ENCODE measurements around the gene ZSCAN1.
"Not testable (repeated sequence)": the region's sequence is repeated elsewhere in the genome, so short reads cannot be mapped to it uniquely, and the experiment has no call there.

The ZSCAN1 gene

GRCh38 chr19:58007285-58007684, 26.5 kb upstream of the ZSCAN1 start:
- H3K4me3 ChIP-seq (ENCODE audit: low read depth, low read length): no peak overlapping the region
- DNase-seq (ENCODE audit: low read depth, low spot score): no peak
- in situ Hi-C loops (cut with HindIII; ENCODE audit: low sequenced_read_pairs): no loop called here
- TF ChIP-seq, protein P1, sequence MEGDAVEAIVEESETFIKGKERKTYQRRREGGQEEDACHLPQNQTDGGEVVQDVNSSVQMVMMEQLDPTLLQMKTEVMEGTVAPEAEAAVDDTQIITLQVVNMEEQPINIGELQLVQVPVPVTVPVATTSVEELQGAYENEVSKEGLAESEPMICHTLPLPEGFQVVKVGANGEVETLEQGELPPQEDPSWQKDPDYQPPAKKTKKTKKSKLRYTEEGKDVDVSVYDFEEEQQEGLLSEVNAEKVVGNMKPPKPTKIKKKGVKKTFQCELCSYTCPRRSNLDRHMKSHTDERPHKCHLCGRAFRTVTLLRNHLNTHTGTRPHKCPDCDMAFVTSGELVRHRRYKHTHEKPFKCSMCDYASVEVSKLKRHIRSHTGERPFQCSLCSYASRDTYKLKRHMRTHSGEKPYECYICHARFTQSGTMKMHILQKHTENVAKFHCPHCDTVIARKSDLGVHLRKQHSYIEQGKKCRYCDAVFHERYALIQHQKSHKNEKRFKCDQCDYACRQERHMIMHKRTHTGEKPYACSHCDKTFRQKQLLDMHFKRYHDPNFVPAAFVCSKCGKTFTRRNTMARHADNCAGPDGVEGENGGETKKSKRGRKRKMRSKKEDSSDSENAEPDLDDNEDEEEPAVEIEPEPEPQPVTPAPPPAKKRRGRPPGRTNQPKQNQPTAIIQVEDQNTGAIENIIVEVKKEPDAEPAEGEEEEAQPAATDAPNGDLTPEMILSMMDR (IDR thresholded peaks at IDR 0.05; ENCODE audit: low read depth, low read length): no peak

GRCh38 chr19:58008877-58009276, 24.9 kb upstream of the ZSCAN1 start:
- DNase-seq (ENCODE audit: low read depth, low spot score); in situ Hi-C loops (cut with HindIII; ENCODE audit: low sequenced_read_pairs); H3K4me3 ChIP-seq (ENCODE audit: low read depth, low read length): not testable (repeated sequence)

DNA sequence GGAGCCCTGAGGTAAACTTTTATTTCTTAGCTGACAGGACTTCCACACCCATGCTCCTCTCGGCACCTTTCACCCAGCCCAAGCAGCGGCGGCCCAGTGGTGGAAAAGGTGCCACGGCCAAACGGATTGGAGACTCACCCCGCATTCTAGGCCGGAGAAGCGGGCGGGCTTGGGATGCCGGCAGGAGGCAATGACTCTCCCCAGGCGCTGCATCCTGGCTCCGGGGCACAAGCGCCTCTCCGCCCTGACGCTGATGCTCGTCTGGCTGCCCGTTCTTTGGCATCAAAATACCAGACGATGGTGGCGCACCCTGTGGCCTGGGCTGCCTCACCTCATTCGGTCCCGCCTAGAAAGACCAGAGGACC, 24.5 kb upstream of the ZSCAN1 start:
- no peak for DNase-seq (ENCODE audit: low read depth, low spot score)
- peak overlapping the region; percentile 39 for H3K4me3 ChIP-seq (ENCODE audit: low read depth, low read length)
- TF ChIP-seq, protein P1 (IDR thresholded peaks at IDR 0.05; ENCODE audit: low read depth, low read length): no peak
- in situ Hi-C loops (cut with HindIII; ENCODE audit: low sequenced_read_pairs): no loop called here

GRCh38 chr19:58009666-58010301, 24.0 kb upstream of the ZSCAN1 start:
- peak overlapping the region; percentile 39 for H3K4me3 ChIP-seq (ENCODE audit: low read depth, low read length)
- TF ChIP-seq, protein P1 (IDR thresholded peaks at IDR 0.05; ENCODE audit: low read depth, low read length): no peak
- in situ Hi-C loops (cut with HindIII; ENCODE audit: low sequenced_read_pairs): no loop called here
- DNase-seq (ENCODE audit: low read depth, low spot score): peak; percentile 85

GRCh38 chr19:58010507-58010906, 23.3 kb upstream of the ZSCAN1 start:
- no peak for DNase-seq (ENCODE audit: low read depth, low spot score)
- in situ Hi-C loops (cut with HindIII; ENCODE audit: low sequenced_read_pairs): no loop called here
- TF ChIP-seq, protein P1 (IDR thresholded peaks at IDR 0.05; ENCODE audit: low read depth, low read length): no peak
- no peak overlapping the region for H3K4me3 ChIP-seq (ENCODE audit: low read depth, low read length)

DNA sequence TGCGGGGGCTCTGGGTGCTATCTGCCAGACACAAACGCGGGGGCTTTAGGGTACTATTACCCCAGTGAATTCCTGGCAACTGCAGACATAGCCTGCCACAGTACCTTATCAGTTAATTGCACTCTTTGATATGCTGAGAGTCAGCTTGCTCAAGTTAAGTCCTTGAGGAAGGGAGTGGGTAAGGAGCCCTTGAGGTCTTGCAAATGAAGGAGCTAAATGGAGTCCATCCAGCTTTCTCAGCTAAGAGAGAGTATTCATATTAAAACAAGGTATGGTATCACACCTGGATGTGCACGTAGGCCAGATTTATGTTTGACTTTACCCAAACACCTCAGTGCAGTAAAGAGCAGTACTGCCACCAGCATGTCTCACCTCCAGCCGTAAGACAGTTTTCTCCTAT, 19.7 kb upstream of the ZSCAN1 start:
- DNase-seq (ENCODE audit: low read depth, low spot score): no peak
- in situ Hi-C loops (cut with HindIII; ENCODE audit: low sequenced_read_pairs): no loop called here
- TF ChIP-seq, protein P1 (IDR thresholded peaks at IDR 0.05; ENCODE audit: low read depth, low read length): no peak
- no peak overlapping the region for H3K4me3 ChIP-seq (ENCODE audit: low read depth, low read length)

GRCh38 chr19:58020129-58020528, 13.7 kb upstream of the ZSCAN1 start:
- TF ChIP-seq, protein P1 (IDR thresholded peaks at IDR 0.05; ENCODE audit: low read depth, low read length): no peak
- no peak overlapping the region for H3K4me3 ChIP-seq (ENCODE audit: low read depth, low read length)
- DNase-seq (ENCODE audit: low read depth, low spot score): no peak
- in situ Hi-C loops (cut with HindIII; ENCODE audit: low sequenced_read_pairs): no loop called here
